GM12875 (cell line): ENCODE data around the gene TNS1.

Experiments
- H3K4me3 ChIP-seq: one replicate; pipeline ENCODE4 v1.5.1; 2011; ENCODE audit warnings: low read depth, low read length, control low read depth
- CTCF ChIP-seq: IDR thresholded peaks from 2 replicates; pipeline ENCODE4 v1.5.1; 2011; ENCODE audit warnings: low read depth, mild to moderate bottlenecking, control low read depth, inconsistent platforms, low read length, moderate library complexity, borderline replicate concordance; ENCODE audit not compliant: insufficient read depth

Gene TNS1

GRCh38 chr2:217903859-217904613, 98.8 kb downstream of the TNS1 start:
- TF ChIP-seq CTCF, result no peak
- H3K4me3 ChIP-seq, result no peak overlapping the region

GRCh38 chr2:217903142-217903858, 99.5 kb downstream of the TNS1 start:
- TF ChIP-seq CTCF, result no peak
- no peak overlapping the region for H3K4me3 ChIP-seq

DNA sequence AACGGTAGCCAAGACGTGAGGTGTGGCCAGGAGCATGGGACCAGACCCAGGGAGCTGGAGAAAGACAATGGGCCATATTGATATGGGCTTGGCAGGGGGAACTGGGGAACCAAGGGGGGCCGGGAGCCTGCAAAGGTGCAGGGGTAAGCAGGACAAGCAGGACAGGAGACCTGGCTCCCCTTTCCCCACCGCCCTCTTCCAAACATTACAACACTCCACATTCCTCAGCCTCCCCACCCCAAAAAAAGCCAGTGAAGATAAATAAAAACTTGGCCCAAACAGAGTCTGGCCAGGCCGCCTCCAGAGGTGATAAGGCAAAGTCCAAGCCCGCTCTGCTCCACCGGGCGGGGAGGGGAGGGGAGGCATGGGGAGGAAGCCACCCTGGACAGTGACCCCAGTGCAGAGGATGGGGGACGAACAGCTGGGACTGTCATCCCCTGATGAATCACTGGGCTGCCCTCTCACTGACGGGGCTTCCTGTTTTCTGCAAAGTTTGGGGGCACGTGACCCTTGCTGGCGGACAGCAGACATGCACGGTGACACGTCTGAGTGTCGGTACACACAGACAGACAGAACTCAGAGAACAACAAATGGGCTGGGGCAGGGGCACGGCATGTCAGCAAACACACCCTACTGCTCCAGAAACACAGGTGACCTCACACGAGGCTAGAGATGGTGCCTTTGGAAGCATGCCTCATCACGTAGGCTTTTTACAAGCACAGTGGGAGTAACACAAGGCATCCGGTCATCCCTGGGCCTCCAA, 100.2 kb downstream of the TNS1 start:
- no peak for TF ChIP-seq CTCF
- no peak overlapping the region for H3K4me3 ChIP-seq

DNA sequence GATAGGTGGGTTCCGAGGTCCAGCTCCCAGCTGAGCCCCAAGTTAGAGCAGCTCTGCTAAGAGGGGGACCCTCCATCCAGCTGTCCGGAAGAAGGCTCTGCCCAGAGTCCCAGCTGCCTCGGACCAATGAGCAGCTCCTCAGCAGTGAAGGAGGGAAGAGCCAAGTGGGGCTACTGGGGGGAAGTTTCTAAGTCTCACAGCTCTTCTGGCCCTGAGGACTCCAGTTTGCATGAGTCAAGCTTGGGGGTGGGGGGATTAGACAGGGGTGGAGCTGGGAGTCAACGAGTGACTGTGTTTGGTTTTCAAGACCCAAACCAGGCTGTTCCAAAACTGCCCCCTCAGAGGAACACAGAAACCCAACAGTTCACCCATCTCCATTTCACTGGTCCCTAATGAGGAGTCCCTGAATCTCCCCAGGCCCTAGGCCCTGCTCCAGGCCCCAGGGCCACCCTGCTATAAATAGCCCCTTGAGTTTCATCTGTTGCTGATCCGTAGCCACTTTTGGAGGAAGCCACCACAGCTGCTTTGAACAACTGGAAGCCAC, 100.9 kb downstream of the TNS1 start:
- H3K4me3 ChIP-seq, result no peak overlapping the region

GRCh38 chr2:217901400-217901799, 101.4 kb downstream of the TNS1 start:
- no peak for TF ChIP-seq CTCF
- H3K4me3 ChIP-seq, result no peak overlapping the region

More for the DNA sequence above, 100.9 kb downstream of the TNS1 start:
- TF ChIP-seq CTCF, result no peak

DNA sequence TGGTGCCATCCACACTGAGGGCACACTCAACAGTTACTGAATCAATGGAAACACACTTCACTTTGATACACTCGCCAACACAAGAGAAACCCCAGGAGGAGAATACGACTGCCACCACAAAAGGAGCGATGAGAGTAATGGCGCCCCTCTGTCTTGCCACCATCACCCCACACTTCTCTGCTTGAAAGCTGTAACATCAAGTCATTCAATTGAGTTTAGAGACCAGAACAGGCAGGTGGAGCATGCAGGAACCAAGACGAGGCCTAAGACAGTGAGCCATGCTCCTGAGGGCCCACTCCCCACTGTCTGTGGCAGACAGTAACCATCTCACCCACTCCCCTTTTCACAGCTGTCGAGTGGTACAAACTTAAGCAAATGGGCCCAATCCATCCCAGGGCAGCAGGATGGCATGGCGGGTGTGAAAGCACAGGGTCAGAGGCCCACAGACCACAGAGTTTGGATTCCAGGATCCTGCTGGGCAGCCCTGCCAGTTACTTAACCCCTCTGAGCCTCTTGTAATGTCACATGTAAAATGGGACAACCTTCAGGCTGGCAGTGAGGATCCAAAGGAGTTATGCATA, 101.9 kb downstream of the TNS1 start:
- H3K4me3 ChIP-seq, result no peak overlapping the region
- no peak for TF ChIP-seq CTCF
